Smooth muscle cell (in vitro differentiated cells): ENCODE measurements around the gene ALG14. TPM values are rescaled to one million over a fixed set of nuclear protein-coding genes. Genes with fewer than 3 reads are reported as not detected.

Experiments
- DNase-seq: peaks from one replicate; lab custom pipeline; 2025; ENCODE audit not compliant: unreplicated experiment; lab: John Stamatoyannopoulos, UW
- H2AFZ ChIP-seq: fragments of 200-600 bp; sonication (generic); 2 replicates; pipeline ENCODE4 v1.6.0; 2016; ENCODE audit warnings: antibody characterized with exemption, low read depth, mild to moderate bottlenecking
- H3F3A ChIP-seq: fragments of 200-600 bp; sonication (generic); 2 replicates; pipeline ENCODE4 v1.6.0; 2017; ENCODE audit warnings: antibody characterized with exemption, low read depth
- H3K27ac ChIP-seq: fragments of 200-600 bp; sonication (generic); 2 replicates; pipeline ENCODE4 v1.5.1; 2016; ENCODE audit warnings: low read depth, mild to moderate bottlenecking
- H3K27me3 ChIP-seq: fragments of 200-600 bp; sonication (generic); 2 replicates; pipeline ENCODE4 v1.6.1; 2016; ENCODE audit warnings: low read depth, mild to moderate bottlenecking
- H3K36me3 ChIP-seq: fragments of 200-600 bp; sonication (generic); 2 replicates; pipeline ENCODE4 v1.5.1; 2016; ENCODE audit warnings: low read depth
- H3K4me1 ChIP-seq: fragments of 200-600 bp; sonication (generic); 2 replicates; pipeline ENCODE4 v1.5.1; 2016; ENCODE audit warnings: low read depth
- H3K4me2 ChIP-seq: fragments of 200-600 bp; sonication (generic); 2 replicates; pipeline ENCODE4 v1.6.0; 2016; ENCODE audit warnings: mild to moderate bottlenecking
- H3K4me3 ChIP-seq: fragments of 200-600 bp; sonication (generic); 2 replicates; pipeline ENCODE4 v1.5.1; 2016; ENCODE audit warnings: mild to moderate bottlenecking
- H3K79me2 ChIP-seq: fragments of 200-600 bp; sonication (generic); 2 replicates; pipeline ENCODE4 v1.6.0; 2016; ENCODE audit warnings: low read depth, mild to moderate bottlenecking
- H3K9ac ChIP-seq: fragments of 200-600 bp; sonication (generic); 2 replicates; pipeline ENCODE4 v1.6.0; 2016; ENCODE audit warnings: low read depth
- H3K9me3 ChIP-seq: fragments of 200-600 bp; sonication (generic); replicated peaks from 2 replicates; pipeline ENCODE4 v1.5.1; 2016; ENCODE audit warnings: low read depth
- H4K20me1 ChIP-seq: fragments of 200-600 bp; sonication (generic); 2 replicates; pipeline ENCODE4 v1.6.0; 2016; ENCODE audit warnings: low read depth
- CTCF ChIP-seq: fragments of 200-600 bp; sonication (generic); IDR thresholded peaks from 2 replicates; pipeline ENCODE4 v1.5.1; 2017; ENCODE audit warnings: borderline replicate concordance, mild to moderate bottlenecking, antibody characterized with exemption; ENCODE audit not compliant: insufficient read depth, poor library complexity, severe bottlenecking
- WGBS: methylation state at CpG from one replicate; pipeline ENCODE4 v1.1.7; 2016; ENCODE audit warnings: low lambda C conversion rate; 5-methylcytosine and 5-hydroxymethylcytosine counted together
- polyA plus RNA-seq: library from polyadenylated mRNA; unstranded; fragments of >200 nt; fragmentation: Nextera tagmentation; extraction: Ambion mirVana; gene quantifications from 2 replicates; pipeline ENCODE4 v1.2.1, GENCODE V29; 2016
- total RNA-seq: library from RNA; depleted of rRNA; stranded (reverse); fragments of >200 nt; gene quantifications from 2 replicates; pipeline ENCODE4 v1.2.3, GENCODE V29; 2014

ALG14 gene
- total and polyA plus RNA-seq, 2 experiments from 2014 or later: 2.4 to 5.5 TPM

GRCh38 chr1:94949681-94950661 is 122.8 kb downstream of the ALG14 start:
- 52% methylated on average over 4 of the region's 4 CpGs for WGBS
- no peaks in the 10 kb centered on the region for H3K36me3 ChIP-seq
- no peak for TF ChIP-seq CTCF
- H3K9ac ChIP-seq: no peak overlapping the region
- no peaks in the 10 kb centered on the region for H4K20me1 ChIP-seq
- no peaks in the 10 kb centered on the region for H3K27me3 ChIP-seq
- H3K4me3 ChIP-seq: no peak overlapping the region
- no peaks in the 10 kb centered on the region for H3K9me3 ChIP-seq
- H3K4me2 ChIP-seq: peak overlapping the region; percentile 12
- H3K79me2 ChIP-seq: no peaks in the 10 kb centered on the region
- no peak for DNase-seq
- H3F3A ChIP-seq: peaks cover 20% of the 10 kb centered on the region
- H3K4me1 ChIP-seq: peaks cover 14% of the 10 kb centered on the region
- H3K27ac ChIP-seq: no peak overlapping the region
- no peak overlapping the region for H2AFZ ChIP-seq

GRCh38 chr1:94947437-94947836 is 125.3 kb downstream of the ALG14 start:
- H3K9me3 ChIP-seq: no peaks in the 10 kb centered on the region
- no peak for DNase-seq
- no peaks in the 10 kb centered on the region for H3K36me3 ChIP-seq
- WGBS: 10% methylated on average over 1 of the region's 1 CpG
- no peak overlapping the region for H2AFZ ChIP-seq
- peaks cover 10% of the 10 kb centered on the region for H3F3A ChIP-seq
- no peaks in the 10 kb centered on the region for H4K20me1 ChIP-seq
- H3K9ac ChIP-seq: no peak overlapping the region
- no peaks in the 10 kb centered on the region for H3K79me2 ChIP-seq
- no peak for TF ChIP-seq CTCF
- H3K4me2 ChIP-seq: peak overlapping the region; percentile 38
- peak overlapping the region; percentile 59 for H3K27ac ChIP-seq
- H3K4me1 ChIP-seq: peaks cover 6% of the 10 kb centered on the region
- H3K4me3 ChIP-seq: no peak overlapping the region
- H3K27me3 ChIP-seq: no peaks in the 10 kb centered on the region

GRCh38 chr1:94946886-94947285 is 125.9 kb downstream of the ALG14 start:
- TF ChIP-seq CTCF: no peak
- Histone ChIP-seq H3K4me3 (no peak overlapping the region), H3K4me1 (peaks cover 6% of the 10 kb centered on the region), H3K27ac (peak overlapping the region; percentile 59), H3K9ac (no peak overlapping the region), H4K20me1 (no peaks in the 10 kb centered on the region), H3K36me3 (no peaks in the 10 kb centered on the region), H2AFZ (no peak overlapping the region), H3K79me2 (no peaks in the 10 kb centered on the region), H3K27me3 (no peaks in the 10 kb centered on the region), H3K9me3 (no peaks in the 10 kb centered on the region), H3K4me2 (peak overlapping the region; percentile 38), H3F3A (peaks cover 9% of the 10 kb centered on the region)
- WGBS: 29% methylated on average over 3 of the region's 3 CpGs
- no peak for DNase-seq
